Bronchial epithelial cell (primary cell): ENCODE measurements around the gene INSIG2. TPM values are rescaled to one million over a fixed set of nuclear protein-coding genes. Genes with fewer than 3 reads are reported as not detected.
"Not testable (repeated sequence)": the region's sequence is repeated elsewhere in the genome, so short reads cannot be mapped to it uniquely, and the experiment has no call there.

Experiments used
- DNase-seq: peaks from one replicate; pipeline ENCODE4 v3.0.0-alpha.2; 2010; ENCODE audit warnings: low read depth
- FAIRE-seq: peaks from 2 replicates; lab custom pipeline; 2011; peaks lifted over from hg19 to GRCh38; lab: Jason Lieb, UNC
- H3K27me3 ChIP-seq: 2 replicates; pipeline ENCODE4 v1.5.1; 2011; ENCODE audit warnings: low read length; ENCODE audit not compliant: control insufficient read depth, insufficient read depth
- H3K36me3 ChIP-seq: 2 replicates; pipeline ENCODE4 v1.5.1; 2011; ENCODE audit warnings: low read length; ENCODE audit not compliant: control insufficient read depth, insufficient read depth
- H3K4me3 ChIP-seq: 2 replicates; pipeline ENCODE4 v1.5.1; 2011; ENCODE audit warnings: mild to moderate bottlenecking, low read depth, low read length, control low read depth
- CTCF ChIP-seq: IDR thresholded peaks from 2 replicates; pipeline ENCODE4 v1.5.1; 2011; ENCODE audit warnings: mild to moderate bottlenecking, moderate library complexity, low read length, control low read depth, inconsistent platforms; ENCODE audit not compliant: insufficient read depth, severe bottlenecking
- total RNA-seq: library from RNA; depleted of rRNA; stranded (reverse); fragments of >200 nt; gene quantifications from 2 replicates; pipeline ENCODE4 v1.2.1, GENCODE V29; 2014

Gene INSIG2
- total RNA-seq, 1 donor from 2014 or later, result 10.5 TPM

GRCh38 chr2:118086024-118086633 is 2.1 kb upstream of the INSIG2 start:
- TF ChIP-seq CTCF, result no peak
- no peaks in the 10 kb centered on the region for H3K27me3 ChIP-seq
- H3K4me3 ChIP-seq, result no peak overlapping the region
- no peaks in the 10 kb centered on the region for H3K36me3 ChIP-seq
- FAIRE-seq, result no peak
- no peak for DNase-seq

GRCh38 chr2:118089139-118089800 is 999 bp downstream of the INSIG2 start:
- FAIRE-seq (no peak), DNase-seq (peak; percentile 69)
- Histone ChIP-seq H3K4me3 (peak overlapping the region; percentile 90), H3K27me3 (no peaks in the 10 kb centered on the region), H3K36me3 (no peaks in the 10 kb centered on the region)
- TF ChIP-seq CTCF, result peak; percentile 4

GRCh38 chr2:118090387-118091139 is 2.3 kb downstream of the INSIG2 start:
- FAIRE-seq, result no peak
- no peaks in the 10 kb centered on the region for H3K27me3 ChIP-seq
- H3K4me3 ChIP-seq, result no peak overlapping the region
- H3K36me3 ChIP-seq, result no peaks in the 10 kb centered on the region
- TF ChIP-seq CTCF, result no peak
- DNase-seq, result no peak

- H3K4me3 ChIP-seq, result no peak overlapping the region
- no peak for FAIRE-seq
- TF ChIP-seq CTCF, result no peak
- DNase-seq, result no peak
- no peaks in the 10 kb centered on the region for H3K27me3 ChIP-seq
- H3K36me3 ChIP-seq, result no peaks in the 10 kb centered on the region
These were observed 2.8 kb downstream of the INSIG2 start for GRCh38 chr2:118091140-118091478.

GRCh38 chr2:118091631-118092030 is 3.4 kb downstream of the INSIG2 start:
- FAIRE-seq (no peak), DNase-seq (no peak)
- H3K27me3 ChIP-seq, result no peaks in the 10 kb centered on the region
- H3K36me3 ChIP-seq, result no peaks in the 10 kb centered on the region
- no peak overlapping the region for H3K4me3 ChIP-seq
- TF ChIP-seq CTCF, result no peak

GRCh38 chr2:118094102-118094501 is 5.8 kb downstream of the INSIG2 start:
- not testable (repeated sequence) for DNase-seq, H3K36me3 ChIP-seq, FAIRE-seq, H3K4me3 ChIP-seq, H3K27me3 ChIP-seq
